ENCODE measurements around the gene TLE5.
A peak's percentile ranks its signal among the peaks of the same experiment; 100 is the strongest.

TLE5 gene

GRCh38 chr19:3075605-3076431 lies 13.5 kb upstream of the TLE5 start:
- POLR2A ChIA-PET: no interaction called here
- peak overlapping the region; percentile 42 for H3K4me3 ChIP-seq (ENCODE audit: low read depth, low read length)
- peak; percentile 93 for TF ChIP-seq CTCF (IDR thresholded peaks at IDR 0.05; ENCODE audit: insufficient read depth, low read length, missing control alignments)
- CTCF ChIA-PET: interaction anchor here (0.7 to 4.5 kb wide), 47 partner anchors 8 to 323 kb away, joined by 3 to 31 read pairs (median 5); partner anchors contain the start of genes GNA11, NCLN and TLE5
- DNase-seq (ENCODE audit: low read depth, low spot score): no peak

- H3K4me3 ChIP-seq (ENCODE audit: low read depth, low read length): no peak overlapping the region
- no peak for DNase-seq (ENCODE audit: low read depth, low spot score)
- peak; percentile 13 for TF ChIP-seq CTCF (IDR thresholded peaks at IDR 0.05; ENCODE audit: insufficient read depth, low read length, missing control alignments)
- CTCF ChIA-PET: interaction anchor here (1.2 to 4.5 kb wide), 3 partner anchors 10 to 123 kb away, joined by 4 to 27 read pairs (median 11); no protein-coding TSS in a partner anchor
- POLR2A ChIA-PET: no interaction called here
Measured at GRCh38 chr19:3073931-3074595, 11.8 kb upstream of the TLE5 start.

- ChIA-PET CTCF (interaction anchor here (0.8 to 1.2 kb wide), 4 partner anchors 9 to 31 kb away, joined by 3 to 4 read pairs (median 3); no protein-coding TSS in a partner anchor), POLR2A (interaction anchor here (0.6 kb wide), 1 partner anchor 40 kb away, joined by 3 read pairs; no protein-coding TSS in a partner anchor)
- H3K4me3 ChIP-seq (ENCODE audit: low read depth, low read length): no peak overlapping the region
- no peak for TF ChIP-seq CTCF (IDR thresholded peaks at IDR 0.05; ENCODE audit: insufficient read depth, low read length, missing control alignments)
- no peak for DNase-seq (ENCODE audit: low read depth, low spot score)
Measured at GRCh38 chr19:3073159-3073563, 10.9 kb upstream of the TLE5 start.

- TF ChIP-seq CTCF (IDR thresholded peaks at IDR 0.05; ENCODE audit: insufficient read depth, low read length, missing control alignments): no peak
- POLR2A ChIA-PET: no interaction called here
- no peak for DNase-seq (ENCODE audit: low read depth, low spot score)
- CTCF ChIA-PET: interaction anchor here (0.9 kb wide), 1 partner anchor 114 kb away, joined by 3 read pairs; no protein-coding TSS in a partner anchor
- H3K4me3 ChIP-seq (ENCODE audit: low read depth, low read length): no peak overlapping the region
Measured at GRCh38 chr19:3071768-3072167, 9.5 kb upstream of the TLE5 start.

- ChIA-PET POLR2A (interaction anchor here (0.7 kb wide), 1 partner anchor 69 kb away, joined by 3 read pairs; no protein-coding TSS in a partner anchor), CTCF (interaction anchor here (1.8 kb wide), 1 partner anchor 8 kb away, joined by 9 read pairs; no protein-coding TSS in a partner anchor)
- no peak for DNase-seq (ENCODE audit: low read depth, low spot score)
- no peak overlapping the region for H3K4me3 ChIP-seq (ENCODE audit: low read depth, low read length)
- no peak for TF ChIP-seq CTCF (IDR thresholded peaks at IDR 0.05; ENCODE audit: insufficient read depth, low read length, missing control alignments)
Measured at GRCh38 chr19:3068071-3068470, 5.8 kb upstream of the TLE5 start.

- no peak overlapping the region for H3K4me3 ChIP-seq (ENCODE audit: low read depth, low read length)
- TF ChIP-seq CTCF (IDR thresholded peaks at IDR 0.05; ENCODE audit: insufficient read depth, low read length, missing control alignments): no peak
- CTCF ChIA-PET: interaction anchor here (1.8 kb wide), 1 partner anchor 9 kb away, joined by 9 read pairs; no protein-coding TSS in a partner anchor
Measured at GRCh38 chr19:3067563-3067962, 5.3 kb upstream of the TLE5 start.

More at GRCh38 chr19:3067563-3067962, 5.3 kb upstream of the TLE5 start:
- no peak for DNase-seq (ENCODE audit: low read depth, low spot score)
- POLR2A ChIA-PET: interaction anchor here (0.7 kb wide), 1 partner anchor 69 kb away, joined by 3 read pairs; no protein-coding TSS in a partner anchor

Measured in AG04449 (cell line).